Suppressor macrophage (primary cell): ENCODE results near the gene RPL7L1.

ENCODE experiments used
- DNase-seq, 4 experiments: peaks; one replicate each; pipeline ENCODE4 v3.0.0-alpha.2; 2020 to 2022

RPL7L1 gene

DNA sequence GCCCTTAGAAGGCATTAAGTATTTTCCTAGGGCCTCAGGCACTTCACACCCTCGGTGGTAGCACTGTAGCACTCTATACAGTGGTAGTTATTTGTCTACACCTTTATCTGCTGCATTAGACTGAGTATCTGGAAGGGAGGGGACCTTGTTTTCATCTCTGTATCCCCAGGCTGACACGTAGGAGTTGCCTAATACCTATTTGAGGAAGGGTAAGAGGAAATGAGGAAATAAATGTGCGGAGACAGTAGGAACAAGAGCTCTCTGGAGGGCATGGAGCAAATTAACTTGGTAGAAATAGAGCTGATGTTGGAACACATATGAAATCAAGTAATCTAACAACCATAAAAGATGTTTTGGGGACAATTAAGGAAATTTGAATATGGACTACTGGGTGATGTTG, 53.8 kb downstream of the RPL7L1 start:
- peak; percentile 46 to 84 (median 68) for DNase-seq

DNA sequence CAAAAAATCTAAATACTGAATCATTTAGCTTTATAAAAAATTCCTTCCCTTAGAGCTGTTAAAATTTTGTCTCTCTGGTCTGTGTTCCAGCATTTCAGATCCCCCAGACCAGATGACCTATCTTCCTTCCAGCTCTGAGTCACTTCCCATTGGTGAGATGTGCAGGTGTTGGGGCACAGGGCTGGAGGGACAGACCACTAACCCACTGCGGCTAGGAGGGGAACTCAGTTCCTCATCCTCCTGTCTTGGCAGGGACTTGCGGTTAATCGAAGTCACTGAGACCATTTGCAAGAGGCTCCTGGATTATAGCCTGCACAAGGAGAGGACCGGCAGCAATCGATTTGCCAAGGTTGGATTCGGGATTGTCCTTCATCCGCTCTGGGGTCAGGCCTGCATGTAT, 55.9 kb downstream of the RPL7L1 start:
- DNase-seq, result no peak

DNA sequence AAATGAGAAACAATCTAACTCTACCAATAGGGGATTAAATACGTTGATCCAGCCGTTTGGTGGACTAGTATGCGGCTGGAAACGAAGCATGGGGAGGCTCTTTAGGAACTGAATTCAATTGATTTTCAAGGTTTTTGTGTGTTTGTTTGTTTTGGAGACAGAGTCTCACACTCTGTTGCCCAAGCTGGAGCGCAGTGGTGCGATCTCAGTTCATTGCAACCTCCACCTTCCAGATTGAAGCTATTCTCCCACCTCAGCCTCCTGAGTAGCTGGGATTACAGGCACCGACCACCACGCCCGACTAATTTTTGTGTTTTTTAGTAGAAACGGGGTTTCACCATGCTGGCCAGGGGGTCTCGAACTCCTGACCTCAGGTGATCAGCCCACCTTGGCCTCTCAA, 57.0 kb downstream of the RPL7L1 start:
- DNase-seq, result no peak

DNA sequence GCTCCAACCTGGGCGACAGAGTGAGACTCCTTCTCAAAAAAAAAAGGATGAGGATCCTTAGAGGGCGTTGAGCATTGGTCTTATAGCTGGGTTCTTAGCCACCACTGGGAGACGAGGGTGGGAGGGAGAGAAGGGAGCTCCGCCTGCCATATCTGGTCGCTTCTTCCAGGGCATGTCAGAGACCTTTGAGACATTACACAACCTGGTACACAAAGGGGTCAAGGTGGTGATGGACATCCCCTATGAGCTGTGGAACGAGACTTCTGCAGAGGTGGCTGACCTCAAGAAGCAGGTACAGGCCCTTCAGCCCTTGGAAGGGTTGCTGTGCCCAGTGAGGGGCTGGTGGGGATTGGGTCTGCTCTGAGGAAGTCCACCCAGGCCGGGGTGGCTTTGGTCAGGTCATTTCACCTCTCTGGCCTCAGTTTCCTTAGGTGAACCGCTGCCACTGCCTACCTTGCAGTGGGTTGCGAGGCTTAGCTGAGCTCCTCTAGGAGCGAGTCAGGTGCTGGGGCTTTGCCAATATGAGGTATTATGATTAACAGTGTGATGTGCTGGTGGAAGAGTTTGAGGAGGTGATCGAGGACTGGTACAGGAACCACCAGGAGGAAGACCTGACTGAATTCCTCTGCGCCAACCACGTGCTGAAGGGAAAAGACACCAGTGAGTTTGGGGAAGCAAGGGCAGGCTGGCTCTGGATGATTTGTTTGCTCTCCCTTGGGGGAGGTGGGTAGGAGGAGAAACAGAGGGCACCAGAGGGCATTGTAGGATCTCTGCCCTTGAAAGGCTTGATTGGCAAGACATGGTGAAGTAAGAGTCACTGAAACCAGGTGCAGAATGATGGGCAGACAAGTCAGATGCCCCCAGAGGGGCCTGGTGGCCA, 58.4 kb downstream of the RPL7L1 start:
- DNase-seq, result no peak

DNA sequence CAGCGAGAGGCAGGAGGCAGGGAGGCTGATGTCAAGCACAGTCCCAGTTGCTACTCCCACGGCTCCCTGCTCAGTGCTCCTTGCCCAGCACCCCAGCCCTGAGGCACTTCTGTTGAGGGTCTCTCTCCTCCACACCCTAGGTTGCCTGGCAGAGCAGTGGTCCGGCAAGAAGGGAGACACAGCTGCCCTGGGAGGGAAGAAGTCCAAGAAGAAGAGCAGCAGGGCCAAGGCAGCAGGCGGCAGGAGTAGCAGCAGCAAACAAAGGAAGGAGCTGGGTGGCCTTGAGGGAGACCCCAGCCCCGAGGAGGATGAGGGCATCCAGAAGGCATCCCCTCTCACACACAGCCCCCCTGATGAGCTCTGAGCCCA, 59.0 kb downstream of the RPL7L1 start:
- DNase-seq, result no peak

DNA sequence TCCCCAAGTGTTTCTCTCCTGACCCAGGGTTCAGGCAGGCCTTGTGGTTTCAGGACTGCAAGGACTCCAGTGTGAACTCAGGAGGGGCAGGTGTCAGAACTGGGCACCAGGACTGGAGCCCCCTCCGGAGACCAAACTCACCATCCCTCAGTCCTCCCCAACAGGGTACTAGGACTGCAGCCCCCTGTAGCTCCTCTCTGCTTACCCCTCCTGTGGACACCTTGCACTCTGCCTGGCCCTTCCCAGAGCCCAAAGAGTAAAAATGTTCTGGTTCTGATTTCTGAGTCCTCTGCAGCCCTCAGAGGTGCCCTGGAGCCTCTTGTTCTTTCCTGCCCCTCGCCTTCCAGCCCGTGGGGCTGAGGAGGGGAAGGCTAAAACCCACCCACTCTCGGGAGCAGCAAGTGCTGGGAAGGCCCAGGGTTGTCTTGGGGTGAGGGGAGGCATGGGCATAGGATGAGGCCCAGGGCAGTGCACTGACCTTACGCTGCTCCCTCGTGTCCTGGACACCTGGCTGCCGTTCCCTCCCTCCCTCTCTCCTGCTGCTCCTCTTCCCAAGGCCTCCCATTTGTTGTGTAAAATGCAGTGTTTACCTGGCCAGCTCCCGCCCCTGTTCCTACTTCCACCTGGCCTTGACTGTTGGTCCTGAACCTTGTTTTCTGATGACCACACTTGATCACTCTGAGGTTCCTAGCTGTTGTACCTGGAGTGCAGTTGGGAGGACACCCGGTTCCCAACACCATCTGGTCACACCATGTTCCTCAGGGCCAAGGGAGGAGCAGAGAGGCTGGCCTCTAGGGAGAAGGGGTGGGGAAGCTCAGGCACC, 59.8 kb downstream of the RPL7L1 start:
- DNase-seq, result no peak
